Activated CD8-positive, alpha-beta memory T cell treated with anti-CD3 and anti-CD28 coated beads, Interleukin-2, amount 50 U/mL, for 4 hours (primary cell): ENCODE results near the gene DLK2.
A peak's percentile ranks its signal among the peaks of the same experiment; 100 is the strongest.
"Not testable (repeated sequence)": the region's sequence is repeated elsewhere in the genome, so short reads cannot be mapped to it uniquely, and the experiment has no call there.

Experiments used
- DNase-seq: peaks from one replicate; pipeline ENCODE4 v3.0.0-alpha.2; 2020

The DLK2 gene

GRCh38 chr6:43451939-43452338, 3.4 kb downstream of the DLK2 start:
- DNase-seq = no peak

GRCh38 chr6:43451348-43451747, 4.0 kb downstream of the DLK2 start:
- no peak for DNase-seq

GRCh38 chr6:43450699-43451131, 4.6 kb downstream of the DLK2 start:
- no peak for DNase-seq

GRCh38 chr6:43448916-43449315, 6.4 kb downstream of the DLK2 start:
- no peak for DNase-seq

- DNase-seq = no peak
Measured at GRCh38 chr6:43447604-43448003, 7.7 kb downstream of the DLK2 start.

GRCh38 chr6:43445576-43445975, 9.8 kb downstream of the DLK2 start:
- no peak for DNase-seq

- DNase-seq = no peak
Measured at GRCh38 chr6:43444582-43444981, 10.8 kb downstream of the DLK2 start.

- DNase-seq = no peak
Measured at GRCh38 chr6:43444036-43444435, 11.3 kb downstream of the DLK2 start.

GRCh38 chr6:43442935-43443334, 12.4 kb downstream of the DLK2 start:
- no peak for DNase-seq

GRCh38 chr6:43437700-43438099, 17.6 kb downstream of the DLK2 start:
- DNase-seq = no peak

GRCh38 chr6:43436577-43437282, 18.6 kb downstream of the DLK2 start:
- DNase-seq = no peak

- DNase-seq = no peak
Measured at GRCh38 chr6:43435682-43436437, 19.5 kb downstream of the DLK2 start.

- no peak for DNase-seq
Measured at GRCh38 chr6:43434943-43435342, 20.4 kb downstream of the DLK2 start.

- no peak for DNase-seq
Measured at GRCh38 chr6:43434001-43434840, 21.1 kb downstream of the DLK2 start.

GRCh38 chr6:43433148-43433547, 22.2 kb downstream of the DLK2 start:
- no peak for DNase-seq

GRCh38 chr6:43432009-43432945, 23.1 kb downstream of the DLK2 start:
- DNase-seq = no peak

- no peak for DNase-seq
Measured at GRCh38 chr6:43428874-43429273, 26.5 kb downstream of the DLK2 start.

GRCh38 chr6:43428112-43428570, 27.2 kb downstream of the DLK2 start:
- DNase-seq = no peak

- peak; percentile 92 for DNase-seq
Measured at GRCh38 chr6:43427406-43428111, 27.8 kb downstream of the DLK2 start, which contains the start of gene ABCC10. Gene ABCC10, plus strand, starts transcription at chr6:43427541. Its CDS starts 438 bp downstream, at chr6:43427979.

GRCh38 chr6:43426928-43427405, 28.4 kb downstream of the DLK2 start:
- no peak for DNase-seq

GRCh38 chr6:43425083-43425482, 30.3 kb downstream of the DLK2 start:
- not testable (repeated sequence) for DNase-seq
